Osteocyte (in vitro differentiated cells): ENCODE results near the gene FAM171A1. TPM values are rescaled to one million over a fixed set of nuclear protein-coding genes. Genes with fewer than 3 reads are reported as not detected.

ENCODE experiments used
- DNase-seq: peaks from one replicate; pipeline ENCODE4 v3.0.0; 2021; ENCODE audit warnings: mixed read lengths; ENCODE audit not compliant: unreplicated experiment; ENCODE audit errors: extremely low spot score
- H3K27ac Mint-ChIP-seq: one replicate; pipeline ENCODE4 v1.8.0; 2021; ENCODE audit warnings: mild to moderate bottlenecking, mixed read lengths; ENCODE audit not compliant: unreplicated experiment
- H3K27me3 Mint-ChIP-seq: one replicate; pipeline ENCODE4 v1.8.0; 2021; ENCODE audit warnings: mixed read lengths; ENCODE audit not compliant: unreplicated experiment
- H3K36me3 Mint-ChIP-seq: one replicate; pipeline ENCODE4 v1.8.0; 2021; ENCODE audit warnings: mixed read lengths; ENCODE audit not compliant: unreplicated experiment
- H3K4me1 Mint-ChIP-seq: one replicate; pipeline ENCODE4 v1.8.0; 2021; ENCODE audit warnings: mixed read lengths; ENCODE audit not compliant: unreplicated experiment
- H3K4me3 Mint-ChIP-seq: one replicate; pipeline ENCODE4 v1.8.0; 2021; ENCODE audit warnings: mild to moderate bottlenecking, moderate library complexity, mixed read lengths; ENCODE audit not compliant: unreplicated experiment
- H3K9me3 Mint-ChIP-seq: one replicate; pipeline ENCODE4 v1.8.0; 2021; ENCODE audit warnings: mixed read lengths; ENCODE audit not compliant: unreplicated experiment
- CTCF ChIP-seq: fragments of 200-600 bp; sonication (generic); IDR thresholded peaks from 2 replicates; pipeline ENCODE4 v1.5.0; 2021; ENCODE audit warnings: antibody characterized with exemption, mild to moderate bottlenecking, moderate library complexity
- total RNA-seq: library from RNA; stranded (reverse); gene quantifications from 2 replicates; pipeline ENCODE4 v1.2.1, GENCODE V29; 2021

Gene FAM171A1
- total RNA-seq, 1 donor from 2014 or later = 30.4 TPM

- no peak for TF ChIP-seq CTCF
- H3K27me3 Mint-ChIP-seq = no peaks in the 10 kb centered on the region
- no peaks in the 10 kb centered on the region for H3K36me3 Mint-ChIP-seq
- H3K4me3 Mint-ChIP-seq = peak overlapping the region; percentile 86
- H3K9me3 Mint-ChIP-seq = no peaks in the 10 kb centered on the region
- no peak for DNase-seq
- no peak overlapping the region for H3K27ac Mint-ChIP-seq
- peaks cover 37% of the 10 kb centered on the region for H3K4me1 Mint-ChIP-seq
These were observed 204.8 kb downstream of the FAM171A1 start for GRCh38 chr10:15166325-15166724.

GRCh38 chr10:15163253-15163828, 207.7 kb downstream of the FAM171A1 start:
- H3K9me3 Mint-ChIP-seq = no peaks in the 10 kb centered on the region
- H3K27me3 Mint-ChIP-seq = no peaks in the 10 kb centered on the region
- H3K36me3 Mint-ChIP-seq = no peaks in the 10 kb centered on the region
- no peak for TF ChIP-seq CTCF
- DNase-seq = no peak
- H3K4me3 Mint-ChIP-seq = no peak overlapping the region
- H3K27ac Mint-ChIP-seq = no peak overlapping the region
- peaks cover 32% of the 10 kb centered on the region for H3K4me1 Mint-ChIP-seq

Other genes starting within 250 kb of the FAM171A1 start
- gene NMT2, start 202.6 kb downstream of the FAM171A1 start, total RNA-seq = 15.0 and 17.4 TPM in 2 replicates